A549 (cell line): ENCODE results near the gene DEFB123.

Source experiments
- CEBPB ChIP-seq, 2 experiments: fragments of >200 bp in 1 of 2; sonication (Bioruptor Twin) in 1 of 2; formaldehyde crosslinking in 1 of 2; IDR thresholded peaks; 2 replicates each; pipeline ENCODE4 v1.6.1; 2012 to 2016
- CHD4 ChIP-seq: fragments of 200-600 bp; sonication (generic); IDR thresholded peaks from 2 replicates; pipeline ENCODE4 v1.6.1; 2016; ENCODE audit warnings: antibody characterized with exemption, mild to moderate bottlenecking, borderline replicate concordance
- E2F6 ChIP-seq: IDR thresholded peaks from 2 replicates; pipeline ENCODE4 v1.6.1; 2012; ENCODE audit warnings: low read depth, borderline replicate concordance
- EHMT2 ChIP-seq: fragments of 200-600 bp; sonication (generic); IDR thresholded peaks from 2 replicates; pipeline ENCODE4 v1.6.1; 2016; ENCODE audit warnings: antibody characterized with exemption, low read depth, mild to moderate bottlenecking, moderate library complexity
- HDAC2 ChIP-seq: fragments of 200-600 bp; sonication (generic); IDR thresholded peaks from 2 replicates; pipeline ENCODE4 v1.6.1; 2016
- KDM1A ChIP-seq: fragments of 200-600 bp; sonication (generic); IDR thresholded peaks from 2 replicates; pipeline ENCODE4 v1.6.1; 2016; ENCODE audit warnings: low read depth, mild to moderate bottlenecking
- MAFK ChIP-seq: fragments of 450-650 bp; IDR thresholded peaks from 2 replicates; pipeline ENCODE4 v1.6.1; 2014; ENCODE audit not compliant: partially characterized antibody
- PHF8 ChIP-seq: fragments of 200-600 bp; sonication (generic); IDR thresholded peaks from 2 replicates; pipeline ENCODE4 v1.6.1; 2016; ENCODE audit warnings: low read depth, mild to moderate bottlenecking, antibody characterized with exemption, moderate library complexity, borderline replicate concordance
- POLR2A ChIP-seq: IDR thresholded peaks from 2 replicates; pipeline ENCODE4 v1.6.1; 2012; ENCODE audit warnings: mild to moderate bottlenecking, low read length
- RAD21 ChIP-seq, 2 experiments: fragments of >200 bp in 1 of 2; sonication (Bioruptor Twin) in 1 of 2; formaldehyde crosslinking in 1 of 2; IDR thresholded peaks in 1 of 2; conservative IDR thresholded peaks in 1 of 2; 2 replicates in 1 of 2; 3 replicates in 1 of 2; pipeline ENCODE4 v1.6.1; 2012 to 2018; ENCODE audit warnings: inconsistent platforms in 1 of 2
- SMC3 ChIP-seq: fragments of >200 bp; sonication (Bioruptor Twin); formaldehyde crosslinking; IDR thresholded peaks from 3 replicates; pipeline ENCODE4 v1.6.1; 2018; ENCODE audit warnings: inconsistent platforms
- TF ChIP-seq, protein P1 (sequence below): fragments of 200-600 bp; sonication (generic); IDR thresholded peaks from 2 replicates; pipeline ENCODE4 v1.6.1; 2016; ENCODE audit warnings: antibody characterized with exemption, mild to moderate bottlenecking, moderate library complexity
- TF ChIP-seq, protein P2 (sequence below): fragments of >200 bp; sonication (Bioruptor Twin); formaldehyde crosslinking; IDR thresholded peaks from 3 replicates; pipeline ENCODE4 v1.5.1; 2016
- TF ChIP-seq, protein P3 (sequence below): fragments of 450-650 bp; IDR thresholded peaks from 2 replicates; pipeline ENCODE4 v1.6.1; 2014; ENCODE audit warnings: antibody characterized with exemption

DNA sequence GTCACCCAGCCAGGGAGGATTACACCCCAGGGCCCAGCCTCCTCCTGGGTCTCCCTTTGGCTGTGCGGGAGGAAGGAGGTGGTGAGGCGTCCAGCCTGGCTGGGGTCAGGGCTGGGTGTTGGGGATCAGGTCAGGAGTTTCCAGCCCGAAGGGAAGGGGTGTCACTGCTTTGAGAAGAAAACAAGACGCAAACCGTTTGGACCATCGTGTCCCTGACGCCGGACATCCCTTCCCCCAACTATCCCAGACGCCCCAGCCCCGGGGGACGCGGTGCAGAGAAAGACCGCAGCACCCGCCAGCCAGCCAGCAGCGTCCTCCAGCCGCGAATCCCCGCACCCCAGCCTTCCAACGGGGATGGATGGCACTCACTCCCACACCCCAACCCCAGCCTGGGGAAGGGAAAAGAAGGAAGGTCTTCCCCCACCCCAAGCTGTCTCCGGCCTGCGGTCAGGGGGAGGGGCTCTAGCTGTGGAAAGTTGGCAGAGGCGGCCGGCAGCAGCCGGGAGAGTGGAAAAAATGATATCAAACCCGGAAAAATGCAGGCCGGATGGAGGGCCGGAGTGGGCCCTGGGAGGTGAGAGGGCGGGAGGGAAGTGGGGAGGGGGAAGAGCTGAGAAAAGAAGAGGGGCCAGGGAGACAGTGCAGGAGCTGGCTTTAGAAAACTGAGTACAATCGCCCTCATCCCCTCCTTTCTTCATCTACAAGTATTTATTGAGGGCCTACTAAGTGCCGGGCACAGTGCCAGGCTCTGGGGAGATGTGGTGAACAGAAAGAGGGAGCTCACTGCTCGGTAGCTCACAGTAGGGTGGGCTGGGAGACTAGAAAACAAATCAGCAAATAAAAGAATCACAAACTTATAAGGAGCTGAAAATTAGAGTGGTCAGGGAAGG lies 45.3 kb downstream of the DEFB123 start:
- TF ChIP-seq POLR2A: no peak
- TF ChIP-seq, protein P1, sequence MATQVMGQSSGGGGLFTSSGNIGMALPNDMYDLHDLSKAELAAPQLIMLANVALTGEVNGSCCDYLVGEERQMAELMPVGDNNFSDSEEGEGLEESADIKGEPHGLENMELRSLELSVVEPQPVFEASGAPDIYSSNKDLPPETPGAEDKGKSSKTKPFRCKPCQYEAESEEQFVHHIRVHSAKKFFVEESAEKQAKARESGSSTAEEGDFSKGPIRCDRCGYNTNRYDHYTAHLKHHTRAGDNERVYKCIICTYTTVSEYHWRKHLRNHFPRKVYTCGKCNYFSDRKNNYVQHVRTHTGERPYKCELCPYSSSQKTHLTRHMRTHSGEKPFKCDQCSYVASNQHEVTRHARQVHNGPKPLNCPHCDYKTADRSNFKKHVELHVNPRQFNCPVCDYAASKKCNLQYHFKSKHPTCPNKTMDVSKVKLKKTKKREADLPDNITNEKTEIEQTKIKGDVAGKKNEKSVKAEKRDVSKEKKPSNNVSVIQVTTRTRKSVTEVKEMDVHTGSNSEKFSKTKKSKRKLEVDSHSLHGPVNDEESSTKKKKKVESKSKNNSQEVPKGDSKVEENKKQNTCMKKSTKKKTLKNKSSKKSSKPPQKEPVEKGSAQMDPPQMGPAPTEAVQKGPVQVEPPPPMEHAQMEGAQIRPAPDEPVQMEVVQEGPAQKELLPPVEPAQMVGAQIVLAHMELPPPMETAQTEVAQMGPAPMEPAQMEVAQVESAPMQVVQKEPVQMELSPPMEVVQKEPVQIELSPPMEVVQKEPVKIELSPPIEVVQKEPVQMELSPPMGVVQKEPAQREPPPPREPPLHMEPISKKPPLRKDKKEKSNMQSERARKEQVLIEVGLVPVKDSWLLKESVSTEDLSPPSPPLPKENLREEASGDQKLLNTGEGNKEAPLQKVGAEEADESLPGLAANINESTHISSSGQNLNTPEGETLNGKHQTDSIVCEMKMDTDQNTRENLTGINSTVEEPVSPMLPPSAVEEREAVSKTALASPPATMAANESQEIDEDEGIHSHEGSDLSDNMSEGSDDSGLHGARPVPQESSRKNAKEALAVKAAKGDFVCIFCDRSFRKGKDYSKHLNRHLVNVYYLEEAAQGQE: no peak
- TF ChIP-seq, protein P2, sequence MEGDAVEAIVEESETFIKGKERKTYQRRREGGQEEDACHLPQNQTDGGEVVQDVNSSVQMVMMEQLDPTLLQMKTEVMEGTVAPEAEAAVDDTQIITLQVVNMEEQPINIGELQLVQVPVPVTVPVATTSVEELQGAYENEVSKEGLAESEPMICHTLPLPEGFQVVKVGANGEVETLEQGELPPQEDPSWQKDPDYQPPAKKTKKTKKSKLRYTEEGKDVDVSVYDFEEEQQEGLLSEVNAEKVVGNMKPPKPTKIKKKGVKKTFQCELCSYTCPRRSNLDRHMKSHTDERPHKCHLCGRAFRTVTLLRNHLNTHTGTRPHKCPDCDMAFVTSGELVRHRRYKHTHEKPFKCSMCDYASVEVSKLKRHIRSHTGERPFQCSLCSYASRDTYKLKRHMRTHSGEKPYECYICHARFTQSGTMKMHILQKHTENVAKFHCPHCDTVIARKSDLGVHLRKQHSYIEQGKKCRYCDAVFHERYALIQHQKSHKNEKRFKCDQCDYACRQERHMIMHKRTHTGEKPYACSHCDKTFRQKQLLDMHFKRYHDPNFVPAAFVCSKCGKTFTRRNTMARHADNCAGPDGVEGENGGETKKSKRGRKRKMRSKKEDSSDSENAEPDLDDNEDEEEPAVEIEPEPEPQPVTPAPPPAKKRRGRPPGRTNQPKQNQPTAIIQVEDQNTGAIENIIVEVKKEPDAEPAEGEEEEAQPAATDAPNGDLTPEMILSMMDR: no peak
- TF ChIP-seq CEBPB (IDR thresholded peaks at IDR 0.05): no peak
- no peak for TF ChIP-seq CHD4
- TF ChIP-seq KDM1A: no peak
- no peak for TF ChIP-seq MAFK
- TF ChIP-seq, protein P3, sequence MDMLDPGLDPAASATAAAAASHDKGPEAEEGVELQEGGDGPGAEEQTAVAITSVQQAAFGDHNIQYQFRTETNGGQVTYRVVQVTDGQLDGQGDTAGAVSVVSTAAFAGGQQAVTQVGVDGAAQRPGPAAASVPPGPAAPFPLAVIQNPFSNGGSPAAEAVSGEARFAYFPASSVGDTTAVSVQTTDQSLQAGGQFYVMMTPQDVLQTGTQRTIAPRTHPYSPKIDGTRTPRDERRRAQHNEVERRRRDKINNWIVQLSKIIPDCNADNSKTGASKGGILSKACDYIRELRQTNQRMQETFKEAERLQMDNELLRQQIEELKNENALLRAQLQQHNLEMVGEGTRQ: no peak
- no peak for TF ChIP-seq E2F6
- TF ChIP-seq PHF8: no peak
- no peak for TF ChIP-seq SMC3
- no peak for TF ChIP-seq HDAC2
- TF ChIP-seq EHMT2: no peak
- no peak for TF ChIP-seq RAD21 (conservative IDR thresholded peaks at IDR 0.05 in 1 of 2, IDR thresholded peaks at IDR 0.05 in 1 of 2)
